B cell (primary cell): ENCODE measurements around the gene IL19.

ENCODE experiments used
- CTCF ChIP-seq: fragments of 200-600 bp; IDR thresholded peaks from one replicate; pipeline ENCODE4 v1.8.0; 2022; ENCODE audit warnings: antibody characterized with exemption, mild to moderate bottlenecking
- EZH2 ChIP-seq: IDR thresholded peaks from 2 replicates; pipeline ENCODE4 v1.6.1; 2012; ENCODE audit warnings: borderline replicate concordance, low read depth, mild to moderate bottlenecking, moderate library complexity, low read length; ENCODE audit not compliant: insufficient read depth, poor library complexity, severe bottlenecking

GRCh38 chr1:206783506-206783905 lies 12.9 kb downstream of the IL19 start:
- TF ChIP-seq CTCF (no peak), EZH2 (no peak)
